ENCODE data around the gene TIMP3. TPM values are rescaled to one million over a fixed set of nuclear protein-coding genes. Genes with fewer than 3 reads are reported as not detected.

The TIMP3 gene
- total and polyA plus RNA-seq, 2 donors (not counting 1 experiment from before 2014, with no cell fraction given), result 242 to 375 TPM

GRCh38 chr22:32841175-32841574 is 39.7 kb downstream of the TIMP3 start:
- TF ChIP-seq CTCF (conservative IDR thresholded peaks at IDR 0.05 in 1 of 2, IDR thresholded peaks at IDR 0.05 in 1 of 2; ENCODE audit: low read depth in 1 of 2, low read length in 2 of 2) (no peak), EZH2 (IDR thresholded peaks at IDR 0.05; ENCODE audit: low read length, missing control alignments) (no peak)
- Histone ChIP-seq H3K4me1 (ENCODE audit: control insufficient read depth, extremely low read depth, insufficient read depth, low read length) (peaks cover 2% of the 10 kb centered on the region), H3K4me3 (replicated peaks in 1 of 4; ENCODE audit: control extremely low read depth in 1 of 4, insufficient read depth in 1 of 4, low read depth in 3 of 4, low read length in 4 of 4) (no peak overlapping the region), H3K4me2 (ENCODE audit: extremely low read depth, insufficient read depth, low read length) (no peak overlapping the region), H3K27me3 (ENCODE audit: control insufficient read depth, insufficient read depth, low read length) (no peaks in the 10 kb centered on the region), H3K9ac (ENCODE audit: insufficient read depth, low read length) (no peak overlapping the region), H3K9me3 (ENCODE audit: control insufficient read depth, insufficient read depth, low read depth, low read length) (no peaks in the 10 kb centered on the region), H4K20me1 (ENCODE audit: control insufficient read depth, extremely low read depth, insufficient read depth, low read length) (peaks cover 2% of the 10 kb centered on the region), H3K36me3 (ENCODE audit: control insufficient read depth, insufficient read depth, low read length) (no peaks in the 10 kb centered on the region), H3K79me2 (ENCODE audit: control insufficient read depth, insufficient read depth, low read length) (peaks cover 2% of the 10 kb centered on the region), H2AFZ (ENCODE audit: low read length) (no peak overlapping the region), H3K27ac (ENCODE audit: insufficient read depth, low read length) (no peak overlapping the region)
- no peak for DNase-seq (ENCODE audit: low read depth in 2 of 2)

GRCh38 chr22:32842486-32842885 is 41.0 kb downstream of the TIMP3 start:
- H3K4me3 ChIP-seq (replicated peaks in 1 of 4; ENCODE audit: control extremely low read depth in 1 of 4, insufficient read depth in 1 of 4, low read depth in 3 of 4, low read length in 4 of 4), result no peak overlapping the region
- peaks cover 2% of the 10 kb centered on the region for H3K79me2 ChIP-seq (ENCODE audit: control insufficient read depth, insufficient read depth, low read length)
- no peaks in the 10 kb centered on the region for H4K20me1 ChIP-seq (ENCODE audit: control insufficient read depth, extremely low read depth, insufficient read depth, low read length)
- H3K27me3 ChIP-seq (ENCODE audit: control insufficient read depth, insufficient read depth, low read length), result no peaks in the 10 kb centered on the region
- H3K9me3 ChIP-seq (ENCODE audit: control insufficient read depth, insufficient read depth, low read depth, low read length), result no peaks in the 10 kb centered on the region
- H3K27ac ChIP-seq (ENCODE audit: insufficient read depth, low read length), result no peak overlapping the region
- DNase-seq (ENCODE audit: low read depth in 2 of 2), result peak in 1 of 2 donors; percentile 54
- no peak overlapping the region for H3K4me2 ChIP-seq (ENCODE audit: extremely low read depth, insufficient read depth, low read length)
- no peaks in the 10 kb centered on the region for H3K36me3 ChIP-seq (ENCODE audit: control insufficient read depth, insufficient read depth, low read length)
- TF ChIP-seq EZH2 (IDR thresholded peaks at IDR 0.05; ENCODE audit: low read length, missing control alignments), result no peak
- no peak for TF ChIP-seq CTCF (conservative IDR thresholded peaks at IDR 0.05 in 1 of 2, IDR thresholded peaks at IDR 0.05 in 1 of 2; ENCODE audit: low read depth in 1 of 2, low read length in 2 of 2)
- peaks cover 2% of the 10 kb centered on the region for H3K4me1 ChIP-seq (ENCODE audit: control insufficient read depth, extremely low read depth, insufficient read depth, low read length)
- H3K9ac ChIP-seq (ENCODE audit: insufficient read depth, low read length), result no peak overlapping the region
- no peak overlapping the region for H2AFZ ChIP-seq (ENCODE audit: low read length)

DNA sequence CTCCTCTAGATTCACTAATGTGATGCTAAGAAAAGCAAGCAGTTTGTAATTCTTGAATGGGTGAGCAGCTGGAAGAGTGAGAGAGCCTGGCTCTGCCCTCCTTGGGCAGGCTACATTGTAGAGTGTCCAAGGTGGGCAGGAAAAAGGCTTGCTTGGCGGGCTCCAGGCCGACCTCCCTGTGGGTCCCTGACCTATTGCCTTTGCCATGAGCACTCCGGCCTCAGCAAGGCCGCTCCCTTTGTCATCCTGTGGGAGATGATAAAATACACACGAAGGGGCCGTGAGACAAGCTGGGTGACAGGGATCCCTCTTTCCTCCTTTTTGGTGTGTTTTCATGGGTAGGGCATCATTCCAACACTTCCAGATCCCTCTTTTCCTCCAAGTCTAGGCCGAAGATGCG is 41.8 kb downstream of the TIMP3 start:
- no peak overlapping the region for H3K9ac ChIP-seq (ENCODE audit: insufficient read depth, low read length)
- no peaks in the 10 kb centered on the region for H4K20me1 ChIP-seq (ENCODE audit: control insufficient read depth, extremely low read depth, insufficient read depth, low read length)
- peaks cover 2% of the 10 kb centered on the region for H3K4me1 ChIP-seq (ENCODE audit: control insufficient read depth, extremely low read depth, insufficient read depth, low read length)
- H3K79me2 ChIP-seq (ENCODE audit: control insufficient read depth, insufficient read depth, low read length), result peaks cover 2% of the 10 kb centered on the region
- H3K27me3 ChIP-seq (ENCODE audit: control insufficient read depth, insufficient read depth, low read length), result no peaks in the 10 kb centered on the region
- H2AFZ ChIP-seq (ENCODE audit: low read length), result no peak overlapping the region
- no peaks in the 10 kb centered on the region for H3K36me3 ChIP-seq (ENCODE audit: control insufficient read depth, insufficient read depth, low read length)
- no peak for TF ChIP-seq CTCF (conservative IDR thresholded peaks at IDR 0.05 in 1 of 2, IDR thresholded peaks at IDR 0.05 in 1 of 2; ENCODE audit: low read depth in 1 of 2, low read length in 2 of 2)
- no peak for TF ChIP-seq EZH2 (IDR thresholded peaks at IDR 0.05; ENCODE audit: low read length, missing control alignments)
- no peak overlapping the region for H3K4me3 ChIP-seq (replicated peaks in 1 of 4; ENCODE audit: control extremely low read depth in 1 of 4, insufficient read depth in 1 of 4, low read depth in 3 of 4, low read length in 4 of 4)
- H3K4me2 ChIP-seq (ENCODE audit: extremely low read depth, insufficient read depth, low read length), result no peak overlapping the region
- no peaks in the 10 kb centered on the region for H3K9me3 ChIP-seq (ENCODE audit: control insufficient read depth, insufficient read depth, low read depth, low read length)
- DNase-seq (ENCODE audit: low read depth in 2 of 2), result no peak
- H3K27ac ChIP-seq (ENCODE audit: insufficient read depth, low read length), result no peak overlapping the region
